ENCODE results near the gene NUPR1. TPM values are rescaled to one million over a fixed set of nuclear protein-coding genes. Genes with fewer than 3 reads are reported as not detected.

The NUPR1 gene
- total and polyA plus RNA-seq, 2 of the 13 experiments (the other 11 are each of a cell fraction or from before 2014, with no cell fraction given) = 18.0 to 25.6 TPM

GRCh38 chr16:28538733-28539596, at the start of gene NUPR1 (continued):
- no peak; the same call in 1 of the 2 replicates for TF ChIP-seq ZNF318 (CRISPR knock-in tag; IDR thresholded peaks at IDR 0.05)
- peak; percentile 58; the same call in 1 of the 2 replicates for TF ChIP-seq IRF2 (CRISPR knock-in tag; IDR thresholded peaks at IDR 0.05)
- TF ChIP-seq ZNF354B (CRISPR knock-in tag; IDR thresholded peaks at IDR 0.05) = no peak
- peak; percentile 39; the same call in 1 of the 2 replicates for TF ChIP-seq EED (CRISPR knock-in tag; IDR thresholded peaks at IDR 0.05)
- peak; percentile 83 for TF ChIP-seq ZNF556 (CRISPR knock-in tag; IDR thresholded peaks at IDR 0.05; ENCODE audit: borderline replicate concordance)
- TF ChIP-seq TEAD2 (CRISPR knock-in tag; IDR thresholded peaks at IDR 0.05) = 0 out of 2 replicates have a peak, but pooled peaks have one; percentile 48
- TF ChIP-seq CEBPB (IDR thresholded peaks at IDR 0.05; ENCODE audit: borderline replicate concordance, low read depth, low read length) = peak; percentile 86
- 0 out of 2 replicates have a peak, but pooled peaks have one; percentile 28 for TF ChIP-seq ZBTB33 (CRISPR knock-in tag; IDR thresholded peaks at IDR 0.05)
- TF ChIP-seq ZNF746 (CRISPR knock-in tag; IDR thresholded peaks at IDR 0.05) = 0 out of 2 replicates have a peak, but pooled peaks have one; percentile 50
- TF ChIP-seq IRF1 (CRISPR knock-in tag; IDR thresholded peaks at IDR 0.05; ENCODE audit: low read depth) = no peak
- TF ChIP-seq ZNF558 (CRISPR knock-in tag; IDR thresholded peaks at IDR 0.05; ENCODE audit: borderline replicate concordance) = no peak
- TF ChIP-seq NCOR1 (IDR thresholded peaks at IDR 0.05; ENCODE audit: borderline replicate concordance, low read length) = no peak
- no peak for TF ChIP-seq TCF7L2 (IDR thresholded peaks at IDR 0.05; ENCODE audit: low read depth, low read length)
- TF ChIP-seq ZNF362 (CRISPR knock-in tag; IDR thresholded peaks at IDR 0.05; ENCODE audit: borderline replicate concordance) = 0 out of 2 replicates have a peak, but pooled peaks have one; percentile 9
- TF ChIP-seq MAFF (IDR thresholded peaks at IDR 0.05; ENCODE audit: low read depth, low read length) = no peak
- TF ChIP-seq PAF1 (CRISPR knock-in tag; IDR thresholded peaks at IDR 0.05) = no peak
